Ishikawa (cell line): ENCODE results near the gene AQP12A.
"Not testable (repeated sequence)": the region's sequence is repeated elsewhere in the genome, so short reads cannot be mapped to it uniquely, and the experiment has no call there.

Experiments
- CEBPB ChIP-seq: IDR thresholded peaks from 2 replicates; pipeline ENCODE4 v1.6.1; 2012
- CREB1 ChIP-seq: IDR thresholded peaks from 2 replicates; pipeline ENCODE4 v1.6.1; 2012; ENCODE audit warnings: low read depth
- EGR1 ChIP-seq: IDR thresholded peaks from 2 replicates; pipeline ENCODE4 v1.6.1; 2012
- EP300 ChIP-seq: IDR thresholded peaks from 2 replicates; pipeline ENCODE4 v1.6.1; 2012; ENCODE audit warnings: borderline replicate concordance
- FOXM1 ChIP-seq: IDR thresholded peaks from 2 replicates; pipeline ENCODE4 v1.6.1; 2012; ENCODE audit warnings: low read depth, borderline replicate concordance
- NFIC ChIP-seq: IDR thresholded peaks from 2 replicates; pipeline ENCODE4 v1.6.1; 2012
- RAD21 ChIP-seq: IDR thresholded peaks from 2 replicates; pipeline ENCODE4 v1.6.1; 2012; ENCODE audit warnings: low read depth
- TAF1 ChIP-seq: IDR thresholded peaks from 2 replicates; pipeline ENCODE4 v1.6.1; 2012; ENCODE audit warnings: low read depth, mild to moderate bottlenecking
- TCF12 ChIP-seq: IDR thresholded peaks from 2 replicates; pipeline ENCODE4 v1.6.1; 2012; ENCODE audit warnings: low read depth
- TEAD4 ChIP-seq: IDR thresholded peaks from 2 replicates; pipeline ENCODE4 v1.6.1; 2012
- YY1 ChIP-seq: IDR thresholded peaks from 2 replicates; pipeline ENCODE4 v1.6.1; 2012; ENCODE audit warnings: low read depth
- ZBTB7A ChIP-seq: IDR thresholded peaks from 2 replicates; pipeline ENCODE4 v1.6.1; 2012; ENCODE audit warnings: low read depth
- TF ChIP-seq, protein P1 (sequence below): IDR thresholded peaks from 2 replicates; pipeline ENCODE4 v1.6.1; 2012
- TF ChIP-seq, protein P2 (sequence below): IDR thresholded peaks from 2 replicates; pipeline ENCODE4 v1.6.1; 2012
- TF ChIP-seq, protein P3 (sequence below): IDR thresholded peaks from 2 replicates; pipeline ENCODE4 v1.6.1; 2012; ENCODE audit warnings: low read depth, mild to moderate bottlenecking

Gene AQP12A, protein sequence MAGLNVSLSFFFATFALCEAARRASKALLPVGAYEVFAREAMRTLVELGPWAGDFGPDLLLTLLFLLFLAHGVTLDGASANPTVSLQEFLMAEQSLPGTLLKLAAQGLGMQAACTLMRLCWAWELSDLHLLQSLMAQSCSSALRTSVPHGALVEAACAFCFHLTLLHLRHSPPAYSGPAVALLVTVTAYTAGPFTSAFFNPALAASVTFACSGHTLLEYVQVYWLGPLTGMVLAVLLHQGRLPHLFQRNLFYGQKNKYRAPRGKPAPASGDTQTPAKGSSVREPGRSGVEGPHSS

DNA sequence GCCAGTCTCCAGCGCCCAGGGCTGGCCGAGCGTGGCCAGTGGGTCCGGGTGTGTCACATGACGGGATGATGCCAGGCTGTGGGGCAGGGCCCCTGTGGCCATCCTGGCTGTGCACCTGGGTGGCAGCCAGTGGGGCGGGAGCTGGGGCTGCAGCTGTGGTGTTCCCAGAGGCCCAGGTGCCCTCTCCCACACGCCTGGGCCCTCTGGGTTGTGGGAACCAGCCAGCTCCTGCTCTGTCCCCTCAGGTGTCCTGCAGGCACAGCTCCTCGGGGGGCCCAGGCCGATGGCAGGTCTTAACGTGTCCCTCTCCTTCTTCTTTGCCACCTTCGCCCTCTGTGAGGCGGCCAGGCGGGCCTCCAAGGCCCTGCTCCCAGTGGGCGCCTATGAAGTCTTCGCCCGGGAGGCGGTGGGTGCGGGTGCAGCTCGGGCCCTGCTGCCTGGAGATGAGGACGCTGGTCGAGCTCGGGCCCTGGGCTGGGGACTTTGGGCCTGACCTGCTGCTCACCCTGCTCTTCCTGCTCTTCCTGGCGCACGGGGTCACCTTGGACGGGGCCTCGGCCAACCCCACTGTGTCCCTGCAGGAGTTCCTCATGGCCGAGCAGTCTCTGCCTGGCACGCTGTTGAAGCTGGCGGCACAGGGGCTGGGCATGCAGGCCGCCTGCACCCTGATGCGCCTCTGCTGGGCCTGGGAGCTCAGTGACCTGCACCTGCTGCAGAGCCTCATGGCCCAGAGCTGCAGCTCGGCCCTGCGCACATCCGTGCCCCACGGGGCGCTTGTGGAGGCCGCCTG, at the start of gene AQP12A:
TSS of gene AQP12A (plus strand) at position 236 of the 790 bp plus-strand sequence. CDS start at position 284, 48 bp downstream.
- not testable (repeated sequence) for TF ChIP-seq EP300, YY1, FOXM1

DNA sequence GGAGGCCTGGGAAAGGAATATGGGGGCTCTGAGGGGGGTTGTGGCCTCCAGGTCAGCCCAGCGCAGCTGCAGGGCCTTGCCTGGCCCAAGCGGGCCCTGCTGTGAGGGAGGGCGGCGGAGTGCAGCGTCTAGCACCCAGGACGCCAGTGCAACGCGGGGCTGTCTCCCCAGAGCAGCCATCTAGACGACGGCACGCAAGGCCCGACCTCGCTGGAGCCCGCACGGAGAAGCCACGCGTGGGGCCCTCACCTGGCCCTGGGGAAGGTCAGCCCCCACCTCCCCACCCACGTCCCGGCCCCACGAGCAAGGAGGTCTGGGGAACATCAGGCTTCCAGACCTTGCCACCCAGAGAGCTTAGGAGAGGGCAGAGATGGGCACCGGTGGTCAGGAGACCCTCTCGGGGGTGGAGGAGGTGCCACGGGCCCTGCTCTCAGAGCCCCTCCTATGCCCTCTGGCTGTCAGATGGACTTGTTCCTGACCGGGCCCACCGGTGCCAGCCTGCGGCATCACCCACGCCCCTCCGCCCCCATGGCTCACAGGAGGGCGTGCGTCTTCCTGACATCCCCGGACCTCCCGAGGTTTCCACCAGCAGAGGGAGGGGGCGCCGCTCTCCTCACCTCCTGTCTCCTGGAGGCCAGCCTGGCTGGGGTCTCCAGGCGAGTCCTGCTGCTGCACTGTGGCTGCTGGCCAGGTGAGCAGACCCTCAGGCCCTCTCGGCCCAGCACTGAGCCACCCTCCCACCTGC, 49.4 kb upstream of the AQP12A start:
- TF ChIP-seq FOXM1 = no peak
- TF ChIP-seq, protein P1, sequence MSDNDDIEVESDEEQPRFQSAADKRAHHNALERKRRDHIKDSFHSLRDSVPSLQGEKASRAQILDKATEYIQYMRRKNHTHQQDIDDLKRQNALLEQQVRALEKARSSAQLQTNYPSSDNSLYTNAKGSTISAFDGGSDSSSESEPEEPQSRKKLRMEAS = no peak
- TF ChIP-seq CEBPB = no peak
- no peak for TF ChIP-seq YY1
- no peak for TF ChIP-seq CREB1
- TF ChIP-seq, protein P2, sequence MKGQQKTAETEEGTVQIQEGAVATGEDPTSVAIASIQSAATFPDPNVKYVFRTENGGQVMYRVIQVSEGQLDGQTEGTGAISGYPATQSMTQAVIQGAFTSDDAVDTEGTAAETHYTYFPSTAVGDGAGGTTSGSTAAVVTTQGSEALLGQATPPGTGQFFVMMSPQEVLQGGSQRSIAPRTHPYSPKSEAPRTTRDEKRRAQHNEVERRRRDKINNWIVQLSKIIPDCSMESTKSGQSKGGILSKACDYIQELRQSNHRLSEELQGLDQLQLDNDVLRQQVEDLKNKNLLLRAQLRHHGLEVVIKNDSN = no peak
- no peak for TF ChIP-seq RAD21
- no peak for TF ChIP-seq EGR1
- no peak for TF ChIP-seq TCF12
- no peak for TF ChIP-seq NFIC
- no peak for TF ChIP-seq TEAD4
- no peak for TF ChIP-seq TAF1
- TF ChIP-seq, protein P3, sequence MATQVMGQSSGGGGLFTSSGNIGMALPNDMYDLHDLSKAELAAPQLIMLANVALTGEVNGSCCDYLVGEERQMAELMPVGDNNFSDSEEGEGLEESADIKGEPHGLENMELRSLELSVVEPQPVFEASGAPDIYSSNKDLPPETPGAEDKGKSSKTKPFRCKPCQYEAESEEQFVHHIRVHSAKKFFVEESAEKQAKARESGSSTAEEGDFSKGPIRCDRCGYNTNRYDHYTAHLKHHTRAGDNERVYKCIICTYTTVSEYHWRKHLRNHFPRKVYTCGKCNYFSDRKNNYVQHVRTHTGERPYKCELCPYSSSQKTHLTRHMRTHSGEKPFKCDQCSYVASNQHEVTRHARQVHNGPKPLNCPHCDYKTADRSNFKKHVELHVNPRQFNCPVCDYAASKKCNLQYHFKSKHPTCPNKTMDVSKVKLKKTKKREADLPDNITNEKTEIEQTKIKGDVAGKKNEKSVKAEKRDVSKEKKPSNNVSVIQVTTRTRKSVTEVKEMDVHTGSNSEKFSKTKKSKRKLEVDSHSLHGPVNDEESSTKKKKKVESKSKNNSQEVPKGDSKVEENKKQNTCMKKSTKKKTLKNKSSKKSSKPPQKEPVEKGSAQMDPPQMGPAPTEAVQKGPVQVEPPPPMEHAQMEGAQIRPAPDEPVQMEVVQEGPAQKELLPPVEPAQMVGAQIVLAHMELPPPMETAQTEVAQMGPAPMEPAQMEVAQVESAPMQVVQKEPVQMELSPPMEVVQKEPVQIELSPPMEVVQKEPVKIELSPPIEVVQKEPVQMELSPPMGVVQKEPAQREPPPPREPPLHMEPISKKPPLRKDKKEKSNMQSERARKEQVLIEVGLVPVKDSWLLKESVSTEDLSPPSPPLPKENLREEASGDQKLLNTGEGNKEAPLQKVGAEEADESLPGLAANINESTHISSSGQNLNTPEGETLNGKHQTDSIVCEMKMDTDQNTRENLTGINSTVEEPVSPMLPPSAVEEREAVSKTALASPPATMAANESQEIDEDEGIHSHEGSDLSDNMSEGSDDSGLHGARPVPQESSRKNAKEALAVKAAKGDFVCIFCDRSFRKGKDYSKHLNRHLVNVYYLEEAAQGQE = no peak
- no peak for TF ChIP-seq ZBTB7A
- no peak for TF ChIP-seq EP300

DNA sequence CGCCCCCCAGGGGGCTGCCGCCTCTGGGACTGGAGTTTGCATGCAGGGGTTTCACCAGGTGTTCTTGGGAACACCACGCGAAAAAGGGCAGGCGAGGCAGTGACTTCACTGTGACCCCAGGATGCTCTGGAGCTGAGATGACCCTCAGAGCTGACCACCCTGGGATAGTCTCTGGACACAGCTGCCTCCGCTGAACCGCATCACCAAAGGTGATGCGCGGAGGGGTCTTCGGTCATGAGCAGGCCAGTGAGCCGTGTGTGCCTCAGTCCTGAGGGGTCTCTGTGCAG, 48.9 kb upstream of the AQP12A start:
- TF ChIP-seq CREB1 (no peak), TEAD4 (no peak), RAD21 (no peak), ZBTB7A (no peak), TCF12 (no peak), EGR1 (no peak)
- TF ChIP-seq, protein P3 = no peak
- TF ChIP-seq, protein P1 = no peak

DNA sequence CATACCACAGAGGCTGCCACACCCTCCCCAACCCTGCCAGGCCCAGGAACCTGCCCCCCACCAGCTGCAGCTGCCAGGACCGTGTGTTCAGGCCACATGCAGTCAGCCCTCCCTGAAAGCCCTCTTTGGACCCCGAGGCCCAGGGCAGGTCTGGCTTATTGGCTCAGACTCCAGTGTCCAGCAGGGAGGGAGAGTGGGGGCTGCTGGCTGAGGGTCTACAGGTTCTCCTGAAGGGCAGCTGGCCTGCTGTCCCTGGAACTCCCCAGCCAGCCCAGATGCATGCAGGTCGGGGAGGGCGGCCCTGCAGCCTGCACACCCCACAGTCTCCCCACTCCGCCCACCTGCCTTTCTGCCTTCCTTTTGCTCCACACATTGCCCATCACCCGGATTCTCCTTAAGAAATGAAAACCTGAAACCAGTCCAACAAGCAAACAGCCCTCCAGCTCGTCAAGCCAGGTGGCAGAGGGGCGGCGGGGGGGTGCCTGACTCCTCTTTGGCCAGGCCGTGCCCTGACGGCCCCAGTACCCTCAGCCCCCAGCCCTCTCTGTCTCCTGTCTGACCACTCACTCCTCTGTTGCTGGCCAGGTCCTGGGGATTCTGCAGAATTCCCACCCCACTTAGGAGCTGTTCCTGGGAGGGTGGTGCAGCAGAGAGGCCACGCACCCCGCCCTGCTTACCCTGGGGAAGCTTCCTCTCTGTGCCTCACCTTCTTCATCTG, 48.4 kb upstream of the AQP12A start:
- TF ChIP-seq NFIC (no peak), CREB1 (no peak), EP300 (no peak)
- TF ChIP-seq, protein P2 = no peak

DNA sequence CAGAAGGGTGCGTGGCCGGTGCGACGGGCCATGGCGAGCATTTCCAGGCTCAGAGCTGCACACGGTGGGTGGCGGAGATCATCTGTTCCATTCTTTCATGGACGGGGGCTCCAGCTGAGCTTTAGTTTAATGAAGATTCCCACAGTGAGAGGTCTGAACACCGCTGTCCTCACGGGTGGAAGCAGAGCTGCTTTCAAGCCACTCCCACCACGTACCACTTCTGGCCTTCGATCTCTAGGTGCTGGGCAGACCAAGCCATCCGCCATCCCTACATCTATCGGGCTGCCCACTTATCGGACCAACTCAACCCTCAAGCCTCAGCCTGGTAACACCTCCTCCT, 47.9 kb upstream of the AQP12A start:
- no peak for TF ChIP-seq CREB1
- TF ChIP-seq TCF12 = no peak
- TF ChIP-seq, protein P1 = no peak
- no peak for TF ChIP-seq ZBTB7A
- no peak for TF ChIP-seq CEBPB
